GM12892 (cell line): Measurements from ENCODE around the gene FAM20C.

Experiments
- POLR2A ChIP-seq: IDR thresholded peaks from 2 replicates; pipeline ENCODE4 v1.6.1; 2011; ENCODE audit warnings: low read depth, low read length, control low read depth
- POLR2AphosphoS5 ChIP-seq: IDR thresholded peaks from 2 replicates; pipeline ENCODE4 v1.6.1; 2011; ENCODE audit warnings: low read depth, low read length, control low read depth
- TAF1 ChIP-seq: IDR thresholded peaks from 2 replicates; pipeline ENCODE4 v1.6.1; 2011; ENCODE audit warnings: low read depth, mild to moderate bottlenecking, control low read depth, low read length, borderline replicate concordance

DNA sequence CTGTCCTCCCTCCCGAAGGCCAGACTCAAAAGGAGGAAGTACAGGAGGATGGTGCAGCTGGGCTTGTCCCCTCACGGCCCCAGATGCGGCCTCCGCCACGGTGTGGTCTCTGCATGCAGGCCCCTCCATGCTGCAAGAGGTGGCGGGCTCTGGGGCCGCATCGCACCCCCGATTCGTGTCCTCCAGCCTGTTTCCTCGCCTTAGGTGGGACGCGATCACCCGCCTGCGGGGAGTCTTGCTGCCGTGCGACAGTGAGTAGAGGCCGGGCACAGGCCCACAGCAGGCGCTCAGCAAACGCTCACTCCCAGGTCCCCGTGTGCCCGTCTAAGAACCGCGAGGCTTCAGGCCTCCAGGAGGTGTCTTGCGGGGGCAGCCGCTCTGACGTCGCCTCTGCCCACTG lies 13.9 kb upstream of the FAM20C start:
- TF ChIP-seq POLR2AphosphoS5 (no peak), POLR2A (no peak), TAF1 (no peak)
